C4-2B (cell line): ENCODE results near the gene ZFTA.

Experiments
- CTCF ChIP-seq: fragments of 450-650 bp; conservative IDR thresholded peaks from 2 replicates; pipeline ENCODE4 v1.5.1; 2017; ENCODE audit warnings: mild to moderate bottlenecking
- ZFX ChIP-seq: fragments of 450-650 bp; IDR thresholded peaks from 2 replicates; pipeline ENCODE4 v1.6.1; 2017

- TF ChIP-seq CTCF (no peak), ZFX (no peak)
These were observed 49.4 kb upstream of the ZFTA start for GRCh38 chr11:63817758-63818498.
